GM21526 (cell line): ENCODE data around the gene BCAN.

Experiments used
- ATAC-seq: cut with Tn5 transposase; IDR thresholded peaks from one replicate; pipeline ENCODE4 v1.9.1; 2021; ENCODE audit warnings: moderate library complexity; ENCODE audit not compliant: unreplicated experiment, low FRiP score

Gene BCAN

DNA sequence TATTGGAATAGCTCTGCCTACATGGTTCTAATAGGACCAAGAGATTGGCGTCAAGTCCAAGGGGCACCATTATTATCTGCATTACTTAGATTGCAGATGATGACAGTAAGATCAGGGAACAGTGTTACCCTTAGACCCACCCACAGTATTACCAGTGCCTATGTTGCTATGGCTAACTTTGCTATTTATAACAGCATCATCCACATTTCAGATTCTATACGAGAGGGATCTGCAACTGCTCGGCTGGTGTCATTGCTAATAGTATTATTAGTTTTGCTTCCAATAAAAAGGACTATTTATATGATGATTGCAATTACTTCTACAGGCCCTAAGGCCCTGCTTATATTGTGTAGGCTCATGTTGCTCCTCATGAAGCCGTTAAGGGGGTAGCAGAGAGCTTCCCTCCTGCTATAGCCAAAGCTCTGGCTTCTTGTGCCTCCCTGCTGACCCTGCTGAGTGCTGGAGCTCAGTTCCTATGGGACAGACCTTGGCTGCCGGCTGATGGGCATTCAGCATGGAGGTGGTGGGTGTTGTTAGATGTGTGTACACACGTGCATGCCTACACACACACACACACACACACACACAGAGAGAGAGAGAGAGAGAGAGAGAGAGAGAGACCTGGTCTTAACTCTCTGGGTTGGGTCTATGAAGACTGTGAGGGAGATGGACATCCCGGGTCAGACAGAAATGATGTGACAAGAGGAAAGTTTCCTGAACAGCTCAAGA, 1.3 kb downstream of the BCAN start:
- no peak for ATAC-seq

GRCh38 chr1:156643778-156644092, 1.8 kb downstream of the BCAN start:
- no peak for ATAC-seq

GRCh38 chr1:156644146-156644545, 2.2 kb downstream of the BCAN start:
- ATAC-seq, result no peak

GRCh38 chr1:156644640-156645039, 2.7 kb downstream of the BCAN start:
- ATAC-seq, result no peak

DNA sequence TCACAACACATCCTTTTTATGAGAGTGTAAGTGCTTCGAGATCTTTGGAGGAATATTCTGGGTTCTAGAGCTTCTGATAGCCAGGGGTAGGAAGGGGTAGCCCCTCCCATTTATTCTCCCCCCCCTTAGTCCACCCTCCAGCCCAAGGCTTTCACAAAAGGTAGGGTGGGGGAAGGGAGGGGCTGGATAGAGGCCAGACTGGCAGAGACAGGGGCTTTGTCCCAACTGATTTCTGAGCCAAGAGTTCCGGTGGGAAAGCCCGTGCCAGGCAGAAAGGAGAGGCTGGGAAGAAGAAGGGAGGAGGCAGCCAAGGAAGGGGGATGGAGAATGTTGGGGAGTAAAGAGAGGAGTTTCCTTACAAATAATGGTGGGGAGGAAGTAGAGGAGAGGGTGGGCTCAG, 3.1 kb downstream of the BCAN start:
- no peak for ATAC-seq

DNA sequence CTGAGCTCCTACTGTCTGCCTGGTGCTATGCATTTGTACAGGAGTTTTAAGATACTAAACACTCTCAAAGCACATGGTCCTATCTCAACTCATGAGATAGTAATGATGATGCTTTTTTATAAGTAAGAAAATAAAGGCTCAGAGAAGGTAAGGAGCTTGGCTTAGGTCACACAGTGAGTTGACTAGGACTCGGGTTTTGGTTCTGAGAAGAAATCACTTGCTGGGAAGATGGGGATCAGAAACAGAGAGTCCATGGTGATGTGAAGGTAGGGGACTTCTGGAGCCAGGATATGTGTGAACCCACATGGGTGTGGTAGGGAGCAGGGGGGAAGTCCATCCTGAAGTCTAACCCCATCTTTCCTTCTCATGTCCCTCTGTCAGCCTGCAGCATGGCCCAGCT, 3.7 kb downstream of the BCAN start:
- ATAC-seq, result no peak

DNA sequence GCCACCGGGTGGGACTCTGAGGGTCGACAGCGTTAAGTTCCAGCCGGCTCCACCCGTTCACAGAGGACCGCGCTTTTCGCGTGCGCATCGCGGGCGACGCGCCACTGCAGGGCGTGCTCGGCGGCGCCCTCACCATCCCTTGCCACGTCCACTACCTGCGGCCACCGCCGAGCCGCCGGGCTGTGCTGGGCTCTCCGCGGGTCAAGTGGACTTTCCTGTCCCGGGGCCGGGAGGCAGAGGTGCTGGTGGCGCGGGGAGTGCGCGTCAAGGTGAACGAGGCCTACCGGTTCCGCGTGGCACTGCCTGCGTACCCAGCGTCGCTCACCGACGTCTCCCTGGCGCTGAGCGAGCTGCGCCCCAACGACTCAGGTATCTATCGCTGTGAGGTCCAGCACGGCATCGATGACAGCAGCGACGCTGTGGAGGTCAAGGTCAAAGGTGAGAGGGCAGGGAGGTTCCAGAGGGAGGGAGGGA, 4.9 kb downstream of the BCAN start:
- ATAC-seq, result no peak

- ATAC-seq, result no peak
Measured at GRCh38 chr1:156647351-156647750, 5.4 kb downstream of the BCAN start.

DNA sequence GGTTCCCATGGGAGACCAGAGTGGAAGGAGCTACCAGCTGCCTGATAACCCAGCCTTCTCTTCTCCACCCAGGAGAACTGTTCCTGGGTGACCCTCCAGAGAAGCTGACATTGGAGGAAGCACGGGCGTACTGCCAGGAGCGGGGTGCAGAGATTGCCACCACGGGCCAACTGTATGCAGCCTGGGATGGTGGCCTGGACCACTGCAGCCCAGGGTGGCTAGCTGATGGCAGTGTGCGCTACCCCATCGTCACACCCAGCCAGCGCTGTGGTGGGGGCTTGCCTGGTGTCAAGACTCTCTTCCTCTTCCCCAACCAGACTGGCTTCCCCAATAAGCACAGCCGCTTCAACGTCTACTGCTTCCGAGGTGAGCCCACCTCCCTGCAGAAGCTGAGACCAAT, 6.6 kb downstream of the BCAN start:
- no peak for ATAC-seq

DNA sequence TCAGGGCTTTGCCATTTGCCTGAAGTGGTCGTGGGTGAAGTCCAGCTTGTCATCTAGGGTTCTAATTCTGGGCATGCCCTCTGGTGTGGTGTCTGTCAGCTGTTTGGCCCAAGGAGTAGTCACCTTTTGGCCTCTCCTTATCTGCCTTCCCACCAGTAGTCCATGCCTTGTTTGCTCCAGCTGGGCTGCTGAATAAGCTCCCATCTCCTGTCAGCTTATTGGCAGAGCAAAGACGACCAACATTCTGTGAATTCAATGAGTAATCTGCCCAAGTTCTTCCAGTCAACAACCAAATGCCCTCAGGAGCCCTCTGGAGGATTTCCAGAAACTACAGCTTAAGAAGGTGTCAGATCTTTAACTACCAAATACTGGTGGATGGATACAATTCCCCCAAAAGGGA, 7.0 kb downstream of the BCAN start:
- ATAC-seq, result no peak

DNA sequence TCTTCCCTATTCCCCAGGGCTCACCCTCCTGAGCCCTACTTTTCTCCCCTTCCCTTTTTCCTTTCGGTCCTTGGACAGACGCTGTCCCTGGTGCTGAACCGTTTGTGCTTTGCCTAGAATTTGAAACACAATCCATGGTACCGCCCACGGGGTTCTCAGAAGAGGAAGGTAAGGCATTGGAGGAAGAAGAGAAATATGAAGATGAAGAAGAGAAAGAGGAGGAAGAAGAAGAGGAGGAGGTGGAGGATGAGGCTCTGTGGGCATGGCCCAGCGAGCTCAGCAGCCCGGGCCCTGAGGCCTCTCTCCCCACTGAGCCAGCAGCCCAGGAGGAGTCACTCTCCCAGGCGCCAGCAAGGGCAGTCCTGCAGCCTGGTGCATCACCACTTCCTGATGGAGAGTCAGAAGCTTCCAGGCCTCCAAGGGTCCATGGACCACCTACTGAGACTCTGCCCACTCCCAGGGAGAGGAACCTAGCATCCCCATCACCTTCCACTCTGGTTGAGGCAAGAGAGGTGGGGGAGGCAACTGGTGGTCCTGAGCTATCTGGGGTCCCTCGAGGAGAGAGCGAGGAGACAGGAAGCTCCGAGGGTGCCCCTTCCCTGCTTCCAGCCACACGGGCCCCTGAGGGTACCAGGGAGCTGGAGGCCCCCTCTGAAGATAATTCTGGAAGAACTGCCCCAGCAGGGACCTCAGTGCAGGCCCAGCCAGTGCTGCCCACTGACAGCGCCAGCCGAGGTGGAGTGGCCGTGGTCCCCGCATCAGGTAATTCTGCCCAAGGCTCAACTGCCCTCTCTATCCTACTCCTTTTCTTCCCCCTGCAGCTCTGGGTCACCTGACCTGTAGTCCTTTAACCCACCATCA, 10.4 kb downstream of the BCAN start:
- ATAC-seq, result no peak

DNA sequence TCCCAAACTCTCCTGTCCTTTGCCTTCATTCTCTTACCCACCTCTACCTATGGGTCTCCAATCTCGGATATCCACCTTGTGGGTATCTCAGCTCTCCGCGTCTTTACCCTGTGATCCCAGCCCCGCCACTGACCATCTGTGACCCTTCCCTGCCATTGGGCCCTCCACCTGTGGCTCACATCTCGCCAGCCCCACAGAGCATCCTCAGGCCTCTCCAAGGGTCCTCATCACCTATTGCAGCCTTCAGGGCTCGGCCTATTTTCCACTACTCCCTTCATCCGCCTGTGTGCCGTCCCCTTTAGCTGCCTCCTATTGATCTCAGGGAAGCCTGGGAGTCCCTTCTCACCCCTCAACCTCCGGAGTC, 11.1 kb downstream of the BCAN start:
- ATAC-seq, result no peak

DNA sequence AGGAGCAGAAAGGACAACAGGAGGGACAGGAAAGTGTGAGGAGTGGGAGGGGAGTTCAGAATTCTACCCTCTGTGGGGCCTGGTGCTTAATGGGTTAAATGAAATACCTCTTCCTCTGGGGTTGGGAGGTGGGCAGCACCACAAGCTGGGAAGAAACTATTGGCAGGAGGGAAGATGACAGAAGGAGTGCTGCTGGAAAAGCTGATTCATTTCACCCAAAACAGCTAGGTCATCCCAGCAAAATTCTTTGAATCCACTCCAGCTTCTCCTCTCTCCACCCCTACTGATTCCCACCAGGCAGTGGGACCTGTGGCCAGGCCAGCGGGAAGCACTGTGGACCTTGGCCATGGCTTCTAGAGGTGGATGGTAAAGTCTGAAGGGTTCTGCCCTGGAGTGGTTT, 12.8 kb downstream of the BCAN start:
- ATAC-seq, result no peak

DNA sequence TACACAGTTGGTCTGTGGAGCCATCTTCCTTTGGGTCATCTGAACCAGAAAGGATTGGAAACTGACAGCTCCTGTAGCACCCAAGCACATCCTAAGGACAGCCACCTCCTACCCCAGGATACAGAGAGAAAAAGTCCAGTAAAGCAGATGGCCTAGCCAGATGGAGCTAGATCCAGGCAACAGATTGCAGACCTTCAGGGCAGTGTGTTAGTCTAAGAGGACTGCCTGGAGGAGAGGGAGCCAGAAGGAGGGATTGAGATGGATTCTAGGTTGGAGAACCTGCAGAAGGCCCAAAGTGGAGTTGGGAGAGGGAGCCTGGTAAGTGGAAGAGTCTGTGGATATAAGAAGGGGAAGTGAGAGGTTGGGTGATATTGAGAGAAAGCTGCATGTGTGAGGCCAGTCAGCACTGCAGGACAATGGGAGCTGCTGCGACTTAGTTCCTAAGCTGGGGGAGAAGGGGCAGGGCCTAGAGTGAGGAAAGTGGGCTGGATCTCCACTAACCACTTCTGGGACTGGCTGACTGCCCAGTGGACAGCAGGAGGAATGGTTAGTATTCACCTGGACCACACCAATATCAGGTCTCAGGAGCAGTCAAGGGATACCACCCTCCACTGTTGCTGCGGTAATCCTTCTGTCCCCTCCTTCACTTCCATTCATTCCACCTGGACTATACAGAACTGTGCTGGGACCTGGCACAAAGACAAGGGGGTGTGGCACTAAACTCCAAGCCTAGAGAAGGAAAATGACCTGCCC, 13.4 kb downstream of the BCAN start:
- no peak for ATAC-seq

DNA sequence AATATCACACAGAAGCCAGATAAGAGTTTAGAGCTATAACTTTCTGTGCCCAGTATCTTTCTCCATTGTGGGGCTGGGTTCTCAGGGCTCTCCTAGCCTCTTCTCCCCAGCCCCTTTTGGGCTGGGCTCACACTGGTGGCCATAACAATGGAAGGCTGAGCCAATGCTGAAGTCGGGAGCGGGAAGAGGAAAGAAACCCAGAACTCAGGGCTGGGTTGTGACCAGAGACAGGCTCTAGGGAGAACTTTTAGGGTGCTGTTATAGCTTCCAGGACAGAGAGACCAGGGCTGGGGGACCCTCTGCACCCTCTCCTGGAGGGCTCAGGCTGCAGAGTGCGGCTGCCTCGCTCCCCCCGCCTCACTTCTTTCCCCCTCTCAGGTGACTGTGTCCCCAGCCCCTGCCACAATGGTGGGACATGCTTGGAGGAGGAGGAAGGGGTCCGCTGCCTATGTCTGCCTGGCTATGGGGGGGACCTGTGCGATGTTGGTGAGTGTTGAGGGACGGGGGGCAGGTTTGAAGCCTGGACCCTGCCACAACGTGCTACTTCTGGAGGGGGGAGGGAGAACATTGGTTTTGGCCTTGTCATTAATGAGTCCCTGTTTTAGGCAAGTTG, 14.1 kb downstream of the BCAN start:
- no peak for ATAC-seq

GRCh38 chr1:156656806-156657740, 15.2 kb downstream of the BCAN start:
- no peak for ATAC-seq

DNA sequence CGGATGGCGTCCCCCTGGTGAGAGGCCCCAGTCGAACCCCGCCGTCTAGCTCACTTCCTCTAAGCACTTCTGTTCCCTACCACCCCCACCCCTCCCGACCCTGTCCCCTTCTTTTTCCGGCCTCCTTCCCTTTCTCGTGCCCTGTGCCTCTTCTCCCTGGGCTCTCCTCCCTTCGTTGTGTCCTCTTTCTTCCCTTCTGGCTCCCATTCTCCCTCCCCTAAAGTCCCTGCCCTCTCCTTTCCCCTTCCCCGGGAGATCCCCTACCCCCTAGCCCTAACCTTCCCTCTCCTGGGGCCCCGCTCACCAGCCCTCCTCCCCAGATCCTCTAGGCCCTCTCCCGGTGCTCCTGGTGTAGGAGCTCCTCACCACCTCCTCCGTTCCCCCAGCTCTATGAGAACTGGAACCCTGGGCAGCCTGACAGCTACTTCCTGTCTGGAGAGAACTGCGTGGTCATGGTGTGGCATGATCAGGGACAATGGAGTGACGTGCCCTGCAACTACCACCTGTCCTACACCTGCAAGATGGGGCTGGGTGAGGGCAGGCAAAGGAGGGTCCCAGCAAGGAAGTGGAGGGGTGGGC, 15.9 kb downstream of the BCAN start:
- no peak for ATAC-seq

GRCh38 chr1:156658496-156658895, 16.6 kb downstream of the BCAN start:
- no peak for ATAC-seq

- ATAC-seq, result no peak
Measured at GRCh38 chr1:156658945-156659574, 17.1 kb downstream of the BCAN start.
